ENCODE measurements around the gene SLC36A1. TPM values are rescaled to one million over a fixed set of nuclear protein-coding genes. Genes with fewer than 3 reads are reported as not detected.

The SLC36A1 gene
- total and polyA plus RNA-seq, 2 donors (not counting 3 experiments of a cell fraction or from before 2014, with no cell fraction given), result 11.8 to 14.5 TPM

DNA sequence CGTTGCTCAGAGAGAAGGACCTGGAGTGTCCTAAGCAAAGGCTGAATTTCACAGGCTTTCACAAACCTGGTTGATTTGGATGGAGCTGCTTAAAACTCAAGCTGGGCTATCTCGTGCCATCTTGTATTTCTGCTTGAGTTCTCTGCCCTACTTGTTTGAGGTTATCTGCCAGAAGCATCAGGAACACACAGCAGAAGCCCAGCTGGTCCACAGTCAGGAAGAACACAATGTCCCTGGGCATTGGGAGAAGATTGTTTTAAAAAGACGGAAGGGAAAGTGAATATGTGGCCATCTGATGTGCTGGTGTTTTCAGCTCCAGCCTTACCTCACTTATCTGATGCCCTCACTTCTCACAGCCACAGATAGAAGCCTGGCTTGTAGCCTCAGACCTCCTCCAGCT is 32.9 kb upstream of the SLC36A1 start:
- ChIA-PET POLR2A (no interaction called here), CTCF (interaction anchor here (1.1 kb wide), 1 partner anchor 9 kb away, joined by 3 read pairs; no protein-coding TSS in a partner anchor)
- no peaks in the 10 kb centered on the region for H3K79me2 ChIP-seq (ENCODE audit: control insufficient read depth, insufficient read depth, low read length)
- H3K4me3 ChIP-seq (replicated peaks in 1 of 3; ENCODE audit: insufficient read depth in 1 of 3, low read depth in 1 of 3, low read length in 3 of 3), result no peak overlapping the region
- H3K36me3 ChIP-seq (ENCODE audit: control insufficient read depth in 2 of 2, extremely low read depth in 1 of 2, insufficient read depth in 2 of 2, low read length in 2 of 2), result no peaks in the 10 kb centered on the region
- intact Hi-C loops (cut with micrococcal nuclease) (no loop called here), dilution Hi-C loops (cut with MboI; ENCODE audit: extremely low pct_ligation_motif_present, low sequenced_read_pairs) (no loop called here)
- FAIRE-seq, result no peak
- TF ChIP-seq, protein P1, sequence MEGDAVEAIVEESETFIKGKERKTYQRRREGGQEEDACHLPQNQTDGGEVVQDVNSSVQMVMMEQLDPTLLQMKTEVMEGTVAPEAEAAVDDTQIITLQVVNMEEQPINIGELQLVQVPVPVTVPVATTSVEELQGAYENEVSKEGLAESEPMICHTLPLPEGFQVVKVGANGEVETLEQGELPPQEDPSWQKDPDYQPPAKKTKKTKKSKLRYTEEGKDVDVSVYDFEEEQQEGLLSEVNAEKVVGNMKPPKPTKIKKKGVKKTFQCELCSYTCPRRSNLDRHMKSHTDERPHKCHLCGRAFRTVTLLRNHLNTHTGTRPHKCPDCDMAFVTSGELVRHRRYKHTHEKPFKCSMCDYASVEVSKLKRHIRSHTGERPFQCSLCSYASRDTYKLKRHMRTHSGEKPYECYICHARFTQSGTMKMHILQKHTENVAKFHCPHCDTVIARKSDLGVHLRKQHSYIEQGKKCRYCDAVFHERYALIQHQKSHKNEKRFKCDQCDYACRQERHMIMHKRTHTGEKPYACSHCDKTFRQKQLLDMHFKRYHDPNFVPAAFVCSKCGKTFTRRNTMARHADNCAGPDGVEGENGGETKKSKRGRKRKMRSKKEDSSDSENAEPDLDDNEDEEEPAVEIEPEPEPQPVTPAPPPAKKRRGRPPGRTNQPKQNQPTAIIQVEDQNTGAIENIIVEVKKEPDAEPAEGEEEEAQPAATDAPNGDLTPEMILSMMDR (IDR thresholded peaks at IDR 0.05; ENCODE audit: extremely low read depth in 1 of 2, insufficient read depth in 1 of 2, low read depth in 1 of 2, low read length in 2 of 2), result no peak
- TF ChIP-seq GATA2 (IDR thresholded peaks at IDR 0.05; ENCODE audit: insufficient read depth, insufficient read length, low read depth, low read length) (no peak), EZH2 (IDR thresholded peaks at IDR 0.05; ENCODE audit: borderline replicate concordance, low read depth, low read length, severe bottlenecking) (no peak), POLR2AphosphoS5 (IDR thresholded peaks at IDR 0.05; ENCODE audit: insufficient read depth, low read depth, low read length) (no peak), JUN (IDR thresholded peaks at IDR 0.05; ENCODE audit: borderline replicate concordance, insufficient read depth, insufficient read length, low read depth) (no peak), FOS (IDR thresholded peaks at IDR 0.05; ENCODE audit: borderline replicate concordance, insufficient read depth, low read length) (no peak), MYC (IDR thresholded peaks at IDR 0.05; ENCODE audit: low read depth, low read length) (no peak), POLR2A (IDR thresholded peaks at IDR 0.05; ENCODE audit: low read depth, low read length) (no peak)
- TF ChIP-seq, protein P2, sequence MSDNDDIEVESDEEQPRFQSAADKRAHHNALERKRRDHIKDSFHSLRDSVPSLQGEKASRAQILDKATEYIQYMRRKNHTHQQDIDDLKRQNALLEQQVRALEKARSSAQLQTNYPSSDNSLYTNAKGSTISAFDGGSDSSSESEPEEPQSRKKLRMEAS (IDR thresholded peaks at IDR 0.05; ENCODE audit: insufficient read depth, insufficient read length), result no peak
- no peak for DNase-seq (ENCODE audit: low read depth, low spot score)
- H3K9me1 ChIP-seq (replicated peaks; ENCODE audit: control insufficient read depth, extremely low read depth, insufficient read depth, low read length), result no peaks in the 10 kb centered on the region
- H3K9me3 ChIP-seq (replicated peaks; ENCODE audit: control insufficient read depth, insufficient read depth, low read length), result no peaks in the 10 kb centered on the region
- no peak overlapping the region for H3K27ac ChIP-seq (ENCODE audit: insufficient read depth, low read depth, low read length)
- no peak overlapping the region for H3K9ac ChIP-seq (replicated peaks; ENCODE audit: extremely low read depth, insufficient read depth, low read length)
- H2AFZ ChIP-seq (ENCODE audit: low read depth, low read length), result no peak overlapping the region
- H3K4me2 ChIP-seq (ENCODE audit: insufficient read depth, low read length), result no peak overlapping the region
- peaks cover 0 to 2% of the 10 kb centered on the region in 2 experiments for H3K27me3 ChIP-seq (ENCODE audit: control insufficient read depth in 2 of 2, insufficient read depth in 2 of 2, low read length in 2 of 2)
- no TSS peak for BruUV-seq (replicated peaks)
- no peaks in the 10 kb centered on the region for H4K20me1 ChIP-seq (replicated peaks; ENCODE audit: control insufficient read depth, extremely low read depth, insufficient read depth, low read length)
- no peaks in the 10 kb centered on the region for H3K4me1 ChIP-seq (ENCODE audit: control insufficient read depth, extremely low read depth, insufficient read depth, low read length)

All from endothelial cell of umbilical vein (primary cell).